Measurements from ENCODE around the gene ASPG. TPM values are rescaled to one million over a fixed set of nuclear protein-coding genes. Genes with fewer than 3 reads are reported as not detected.

ASPG gene
- total RNA-seq, 1 donor from 2014 or later: 1.2 TPM

GRCh38 chr14:104119119-104119487 is 33.6 kb downstream of the ASPG start:
- Histone ChIP-seq H4K20me1 (ENCODE audit: low read depth) (peaks cover 7% of the 10 kb centered on the region), H3F3A (ENCODE audit: low read depth) (no peaks in the 10 kb centered on the region), H3K4me1 (no peaks in the 10 kb centered on the region), H3K36me3 (no peaks in the 10 kb centered on the region), H3K9ac (no peak overlapping the region), H3K4me2 (no peak overlapping the region), H3K27me3 (peaks cover 83% of the 10 kb centered on the region), H3K9me3 (ENCODE audit: low read depth) (no peaks in the 10 kb centered on the region), H3K79me2 (ENCODE audit: low read depth) (no peaks in the 10 kb centered on the region), H3K4me3 (no peak overlapping the region), H2AFZ (replicated peaks) (no peak overlapping the region), H3K27ac (no peak overlapping the region)
- no peak overlapping the region for H3K27ac Mint-ChIP-seq
- no peak for TF ChIP-seq EZH2phosphoT487 (IDR thresholded peaks at IDR 0.05)
- TF ChIP-seq CTCF (IDR thresholded peaks at IDR 0.05): no peak
- TF ChIP-seq EZH2 (IDR thresholded peaks at IDR 0.05): no peak
- no peak overlapping the region for H3K4me3 Mint-ChIP-seq
- H3K4me1 Mint-ChIP-seq: no peaks in the 10 kb centered on the region
- peaks cover 44% of the 10 kb centered on the region for H3K27me3 Mint-ChIP-seq (ENCODE audit: insufficient read depth, low read depth)
- DNase-seq (ENCODE audit: low spot score): no peak
- H3K36me3 Mint-ChIP-seq: no peaks in the 10 kb centered on the region
- peaks cover 5% of the 10 kb centered on the region for H3K9me3 Mint-ChIP-seq

GRCh38 chr14:104119488-104120251 is 34.2 kb downstream of the ASPG start:
- Histone ChIP-seq H3K4me1 (no peaks in the 10 kb centered on the region), H3K36me3 (no peaks in the 10 kb centered on the region), H3K4me2 (no peak overlapping the region), H3K79me2 (ENCODE audit: low read depth) (no peaks in the 10 kb centered on the region), H3K27ac (no peak overlapping the region), H2AFZ (replicated peaks) (no peak overlapping the region), H4K20me1 (ENCODE audit: low read depth) (peaks cover 7% of the 10 kb centered on the region), H3K9ac (no peak overlapping the region), H3F3A (ENCODE audit: low read depth) (no peaks in the 10 kb centered on the region), H3K27me3 (peaks cover 77% of the 10 kb centered on the region), H3K4me3 (no peak overlapping the region), H3K9me3 (ENCODE audit: low read depth) (no peaks in the 10 kb centered on the region)
- TF ChIP-seq CTCF (IDR thresholded peaks at IDR 0.05) (no peak), EZH2 (IDR thresholded peaks at IDR 0.05) (no peak), EZH2phosphoT487 (IDR thresholded peaks at IDR 0.05) (no peak)
- Mint-ChIP-seq H3K36me3 (no peaks in the 10 kb centered on the region), H3K4me3 (no peak overlapping the region), H3K27me3 (ENCODE audit: insufficient read depth, low read depth) (peaks cover 43% of the 10 kb centered on the region), H3K27ac (no peak overlapping the region), H3K4me1 (no peaks in the 10 kb centered on the region), H3K9me3 (peaks cover 5% of the 10 kb centered on the region)
- DNase-seq (ENCODE audit: low spot score): no peak

DNA sequence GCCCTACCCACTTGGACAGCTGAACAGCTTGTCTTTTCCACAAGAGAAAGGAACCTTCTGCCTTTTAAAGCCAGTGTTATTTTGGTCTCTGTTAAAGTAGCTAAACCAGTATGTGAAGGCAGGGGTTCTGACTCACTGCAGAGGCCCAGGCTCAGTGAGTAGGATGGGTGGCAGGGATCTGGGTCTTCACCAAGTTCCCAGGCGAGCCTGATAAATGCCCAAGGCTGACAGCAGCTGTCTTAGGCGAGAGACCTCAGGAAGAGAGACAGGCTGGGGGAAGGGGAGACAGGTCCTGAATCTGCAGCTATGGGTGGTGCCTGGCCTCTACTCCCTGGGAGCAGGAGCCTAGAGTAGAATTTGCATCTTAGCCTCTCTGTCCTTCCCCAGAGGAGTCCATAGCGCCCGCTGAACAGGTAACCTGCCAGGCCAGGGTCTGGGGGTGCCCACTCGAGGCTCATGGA is 34.8 kb downstream of the ASPG start:
- no peaks in the 10 kb centered on the region for H3F3A ChIP-seq (ENCODE audit: low read depth)
- no peaks in the 10 kb centered on the region for H3K79me2 ChIP-seq (ENCODE audit: low read depth)
- H3K36me3 Mint-ChIP-seq: no peaks in the 10 kb centered on the region
- no peak overlapping the region for H3K4me3 ChIP-seq
- H3K9me3 ChIP-seq (ENCODE audit: low read depth): no peaks in the 10 kb centered on the region
- no peak overlapping the region for H2AFZ ChIP-seq (replicated peaks)
- peaks cover 37% of the 10 kb centered on the region for H3K27me3 Mint-ChIP-seq (ENCODE audit: insufficient read depth, low read depth)
- no peaks in the 10 kb centered on the region for H3K4me1 ChIP-seq
- H3K27ac Mint-ChIP-seq: no peak overlapping the region
- TF ChIP-seq CTCF (IDR thresholded peaks at IDR 0.05): no peak
- no peak for TF ChIP-seq EZH2 (IDR thresholded peaks at IDR 0.05)
- TF ChIP-seq EZH2phosphoT487 (IDR thresholded peaks at IDR 0.05): no peak
- H3K9ac ChIP-seq: no peak overlapping the region
- no peak overlapping the region for H3K4me2 ChIP-seq
- H3K27ac ChIP-seq: no peak overlapping the region
- H3K36me3 ChIP-seq: no peaks in the 10 kb centered on the region
- H3K27me3 ChIP-seq: peaks cover 71% of the 10 kb centered on the region
- H3K4me3 Mint-ChIP-seq: no peak overlapping the region
- peaks cover 7% of the 10 kb centered on the region for H4K20me1 ChIP-seq (ENCODE audit: low read depth)
- DNase-seq (ENCODE audit: low spot score): no peak
- H3K4me1 Mint-ChIP-seq: no peaks in the 10 kb centered on the region
- peaks cover 11% of the 10 kb centered on the region for H3K9me3 Mint-ChIP-seq

Data from neural progenitor cell (in vitro differentiated cells).